Left kidney (tissue), 2 donors: ENCODE results near the gene SPATS2. TPM values are rescaled to one million over a fixed set of nuclear protein-coding genes. Genes with fewer than 3 reads are reported as not detected.

Experiments used
- DNase-seq: peaks from one replicate; pipeline ENCODE4 v3.0.0-alpha.2; 2013
- polyA plus RNA-seq: library from polyadenylated mRNA; unstranded; fragments of 120-200 nt; gene quantifications from one replicate; pipeline ENCODE4 v1.2.1, GENCODE V29; 2013; ENCODE audit not compliant: insufficient read length

Gene SPATS2
- polyA plus RNA-seq, 1 donor: 60.5 TPM

- DNase-seq: no peak
Measured at GRCh38 chr12:49540229-49541139, 173.2 kb downstream of the SPATS2 start.

- no peak for DNase-seq
Measured at GRCh38 chr12:49541140-49541861, 174.0 kb downstream of the SPATS2 start.

GRCh38 chr12:49541911-49542505 lies 174.7 kb downstream of the SPATS2 start:
- no peak for DNase-seq

- DNase-seq: no peak
Measured at GRCh38 chr12:49542592-49543160, 175.4 kb downstream of the SPATS2 start.

- no peak for DNase-seq
Measured at GRCh38 chr12:49543221-49543913, 176.1 kb downstream of the SPATS2 start.

- no peak for DNase-seq
Measured at GRCh38 chr12:49543914-49544815, 176.9 kb downstream of the SPATS2 start.

- DNase-seq: no peak
Measured at GRCh38 chr12:49545815-49546214, 178.6 kb downstream of the SPATS2 start.

GRCh38 chr12:49546481-49546880 lies 179.2 kb downstream of the SPATS2 start:
- DNase-seq: no peak

- DNase-seq: no peak
Measured at GRCh38 chr12:49547090-49547690, 179.9 kb downstream of the SPATS2 start.

GRCh38 chr12:49548481-49548821 lies 181.2 kb downstream of the SPATS2 start:
- no peak for DNase-seq

GRCh38 chr12:49548822-49549648 lies 181.8 kb downstream of the SPATS2 start:
- DNase-seq: no peak

- no peak for DNase-seq
Measured at GRCh38 chr12:49549735-49550692, 182.8 kb downstream of the SPATS2 start.

- DNase-seq: no peak
Measured at GRCh38 chr12:49550693-49551252, 183.5 kb downstream of the SPATS2 start.

- no peak for DNase-seq
Measured at GRCh38 chr12:49552014-49552413, 184.8 kb downstream of the SPATS2 start.

GRCh38 chr12:49552425-49552824 lies 185.2 kb downstream of the SPATS2 start:
- DNase-seq: no peak

GRCh38 chr12:49552899-49553298 lies 185.6 kb downstream of the SPATS2 start:
- no peak for DNase-seq

GRCh38 chr12:49553512-49554088 lies 186.3 kb downstream of the SPATS2 start:
- DNase-seq: no peak

- no peak for DNase-seq
Measured at GRCh38 chr12:49554266-49554665, 187.0 kb downstream of the SPATS2 start.
